Keratinocyte (primary cell): Measurements from ENCODE around the gene AP3M1.

Source experiments
- EZH2 ChIP-seq: IDR thresholded peaks from one replicate; pipeline ENCODE4 v1.6.1; 2012; ENCODE audit warnings: inconsistent platforms, mild to moderate bottlenecking, low read length, moderate library complexity
- TF ChIP-seq, protein P1 (sequence below), 3 experiments: IDR thresholded peaks in 1 of 3; conservative IDR thresholded peaks in 1 of 3; optimal IDR thresholded peaks in 1 of 3; 2 replicates in 2 of 3; 3 replicates in 1 of 3; pipeline versions ENCODE3 to v1.5.1; 2011; ENCODE audit warnings: low read length in 3 of 3, mild to moderate bottlenecking in 3 of 3, moderate library complexity in 2 of 3, control low read depth in 1 of 3, inconsistent platforms in 1 of 3; ENCODE audit not compliant: insufficient read depth in 2 of 3; ENCODE audit errors: extremely low read depth in 1 of 3

DNA sequence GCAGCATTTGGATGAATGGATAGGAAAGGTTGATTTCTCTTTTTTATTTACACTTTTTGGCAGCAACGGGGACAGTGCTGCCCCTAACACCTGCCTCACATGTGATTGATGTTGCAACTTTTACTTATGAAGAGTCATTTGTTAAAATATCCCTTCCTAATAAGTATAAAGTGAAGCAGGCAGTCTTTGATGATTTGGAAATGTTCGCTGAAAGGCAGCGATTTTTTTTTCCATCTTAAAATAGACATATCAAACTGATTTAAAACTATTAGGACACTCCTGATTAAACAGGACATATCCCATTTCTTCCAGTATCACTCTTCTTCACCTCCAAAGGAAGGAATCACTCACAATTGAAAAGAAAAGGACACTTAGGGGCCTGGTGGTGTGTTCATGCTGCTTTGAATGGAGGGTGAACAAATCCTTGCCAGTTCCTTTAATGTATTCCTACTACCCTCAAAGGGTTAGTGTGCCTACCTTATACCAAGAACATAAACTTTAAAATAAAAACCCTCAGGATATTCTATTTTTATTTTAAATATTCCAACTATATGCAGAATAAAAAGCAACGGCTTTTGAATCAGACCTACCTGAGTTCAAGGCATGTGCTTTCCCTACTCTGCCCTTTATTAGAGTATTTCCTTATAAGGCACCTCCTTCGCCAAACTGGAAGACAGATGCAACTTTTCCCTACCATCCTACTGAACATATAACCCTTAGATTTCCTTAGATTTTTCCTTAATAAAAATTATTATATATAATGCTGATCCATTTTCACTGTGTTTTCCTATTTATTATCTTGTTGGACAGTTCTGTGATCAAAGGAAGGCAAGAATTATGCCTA lies 1.5 kb upstream of the AP3M1 start:
- TF ChIP-seq, protein P1, sequence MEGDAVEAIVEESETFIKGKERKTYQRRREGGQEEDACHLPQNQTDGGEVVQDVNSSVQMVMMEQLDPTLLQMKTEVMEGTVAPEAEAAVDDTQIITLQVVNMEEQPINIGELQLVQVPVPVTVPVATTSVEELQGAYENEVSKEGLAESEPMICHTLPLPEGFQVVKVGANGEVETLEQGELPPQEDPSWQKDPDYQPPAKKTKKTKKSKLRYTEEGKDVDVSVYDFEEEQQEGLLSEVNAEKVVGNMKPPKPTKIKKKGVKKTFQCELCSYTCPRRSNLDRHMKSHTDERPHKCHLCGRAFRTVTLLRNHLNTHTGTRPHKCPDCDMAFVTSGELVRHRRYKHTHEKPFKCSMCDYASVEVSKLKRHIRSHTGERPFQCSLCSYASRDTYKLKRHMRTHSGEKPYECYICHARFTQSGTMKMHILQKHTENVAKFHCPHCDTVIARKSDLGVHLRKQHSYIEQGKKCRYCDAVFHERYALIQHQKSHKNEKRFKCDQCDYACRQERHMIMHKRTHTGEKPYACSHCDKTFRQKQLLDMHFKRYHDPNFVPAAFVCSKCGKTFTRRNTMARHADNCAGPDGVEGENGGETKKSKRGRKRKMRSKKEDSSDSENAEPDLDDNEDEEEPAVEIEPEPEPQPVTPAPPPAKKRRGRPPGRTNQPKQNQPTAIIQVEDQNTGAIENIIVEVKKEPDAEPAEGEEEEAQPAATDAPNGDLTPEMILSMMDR (optimal IDR thresholded peaks at IDR 0.05 in 1 of 3, IDR thresholded peaks at IDR 0.05 in 1 of 3, conservative IDR thresholded peaks at IDR 0.05 in 1 of 3; ENCODE audit: extremely low read depth in 1 of 3, insufficient read depth in 2 of 3, low read length in 3 of 3), result no peak
- TF ChIP-seq EZH2, result no peak
